KG1 (cell line): ENCODE results near the gene MLYCD.

Experiments
- DNase-seq: peaks from one replicate; lab custom pipeline; 2025; lab: John Stamatoyannopoulos, UW

Gene MLYCD

DNA sequence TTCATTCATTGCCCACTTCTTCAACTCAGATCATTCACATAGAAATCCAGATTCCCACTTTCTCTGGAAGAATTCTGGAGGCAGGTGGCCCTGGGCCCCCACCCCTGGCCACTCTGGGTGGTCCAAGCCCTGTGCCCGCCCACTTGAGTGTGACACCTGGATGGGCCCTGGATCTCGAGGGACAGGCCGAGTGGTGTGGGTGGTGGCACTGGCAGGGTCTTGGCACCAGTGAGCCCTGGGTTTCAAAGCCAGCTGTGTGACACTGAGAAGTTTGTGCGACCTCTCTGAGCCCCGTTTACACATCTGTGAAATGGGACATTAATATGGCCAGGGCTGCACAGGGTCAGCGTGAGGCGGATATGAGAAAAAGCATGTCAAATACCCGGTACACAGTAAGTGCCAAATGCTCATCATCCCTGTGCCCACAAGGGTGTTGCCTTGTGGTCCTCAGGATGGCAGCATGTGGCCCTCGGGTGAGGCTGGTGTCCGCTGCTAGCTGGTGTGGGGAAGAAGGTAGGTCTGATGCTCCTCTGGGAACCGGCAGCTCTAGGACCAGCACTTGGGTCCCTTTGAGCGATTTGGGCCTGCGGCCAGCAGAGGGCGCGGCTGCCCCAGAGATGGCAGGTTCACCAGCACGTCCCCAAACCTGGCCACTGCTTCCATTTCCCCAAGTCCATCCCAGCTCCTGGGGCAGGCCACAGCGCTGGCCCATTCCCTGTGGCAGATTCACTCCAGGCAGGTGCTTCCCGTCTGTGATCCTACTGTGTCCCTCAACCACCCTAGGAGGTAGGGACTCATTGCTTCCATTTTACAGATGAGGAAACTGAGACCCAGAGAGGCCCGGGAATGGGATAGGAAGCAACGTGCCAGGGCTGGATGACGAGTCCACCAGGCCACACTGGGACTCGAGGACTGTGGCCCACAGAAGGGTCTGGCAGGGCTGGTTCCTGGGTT lies 57.7 kb downstream of the MLYCD start:
- DNase-seq: peak; percentile 15

GRCh38 chr16:83957296-83957855 lies 58.5 kb downstream of the MLYCD start:
- no peak for DNase-seq

DNA sequence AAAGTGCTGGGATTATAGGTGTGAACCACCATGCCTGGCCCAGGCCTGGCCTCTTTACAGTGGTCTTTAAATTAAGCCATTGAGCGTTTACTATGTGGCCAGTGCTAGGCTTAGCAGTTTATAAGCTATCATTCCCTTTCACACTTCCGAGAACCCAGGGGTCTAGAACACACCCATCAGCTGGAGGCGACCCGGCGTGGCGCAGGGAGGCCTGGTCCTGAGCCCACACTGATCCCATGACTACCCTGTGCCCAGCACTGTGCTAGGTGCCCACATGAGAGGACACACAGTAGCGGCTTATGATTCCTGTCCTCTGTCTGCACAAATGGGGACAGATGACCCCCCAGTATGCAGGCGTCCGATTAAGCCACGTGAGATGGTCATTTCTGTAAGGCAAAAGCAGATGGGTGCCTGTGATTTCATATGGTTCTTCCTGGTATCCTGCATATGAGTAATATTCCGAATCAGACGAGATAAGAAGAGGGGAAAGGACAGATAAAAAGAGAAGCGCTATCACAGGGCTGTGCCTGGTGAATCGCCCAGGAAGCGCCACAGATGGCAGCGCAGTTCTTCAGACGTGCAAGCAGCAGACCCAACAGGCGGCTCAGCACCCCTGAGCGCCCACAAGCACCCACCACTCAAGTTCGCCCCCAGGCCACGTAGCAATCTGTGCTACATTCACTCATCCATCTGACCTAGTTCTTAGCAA lies 59.4 kb downstream of the MLYCD start:
- DNase-seq: no peak

DNA sequence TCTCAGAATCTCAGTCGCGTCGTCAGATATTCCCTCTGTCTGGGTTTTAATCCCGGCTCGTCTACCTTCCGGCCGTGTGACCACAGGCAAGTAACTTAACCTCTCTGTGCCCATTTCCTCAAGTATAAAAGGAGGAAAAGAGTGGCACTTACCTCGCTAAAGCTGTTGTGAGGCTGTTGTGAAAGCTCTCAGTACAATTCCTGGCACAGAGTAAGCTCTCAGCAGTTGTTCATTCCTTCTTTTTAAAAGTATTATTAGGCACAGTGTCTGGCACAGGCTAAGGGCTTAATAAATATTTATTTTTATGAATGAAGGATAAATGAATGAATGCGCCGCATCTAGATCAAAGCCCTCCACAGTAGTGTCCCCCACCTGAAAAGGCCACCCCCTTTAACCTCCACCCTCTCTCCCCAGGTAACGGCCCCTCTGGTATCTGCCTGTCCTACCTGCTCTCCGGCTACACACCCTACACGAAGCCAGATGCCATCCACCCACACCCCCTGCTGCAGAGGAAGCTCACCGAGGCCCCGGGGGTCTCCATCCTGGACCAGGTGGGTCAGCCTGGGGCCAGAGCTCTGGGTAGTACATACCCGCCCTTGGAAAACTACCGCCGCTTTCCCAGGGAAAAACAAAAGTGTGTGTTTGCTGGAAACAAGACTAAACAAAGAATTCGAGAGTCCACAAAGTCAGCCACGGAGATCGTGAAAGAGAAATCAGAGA lies 60.1 kb downstream of the MLYCD start:
- no peak for DNase-seq

DNA sequence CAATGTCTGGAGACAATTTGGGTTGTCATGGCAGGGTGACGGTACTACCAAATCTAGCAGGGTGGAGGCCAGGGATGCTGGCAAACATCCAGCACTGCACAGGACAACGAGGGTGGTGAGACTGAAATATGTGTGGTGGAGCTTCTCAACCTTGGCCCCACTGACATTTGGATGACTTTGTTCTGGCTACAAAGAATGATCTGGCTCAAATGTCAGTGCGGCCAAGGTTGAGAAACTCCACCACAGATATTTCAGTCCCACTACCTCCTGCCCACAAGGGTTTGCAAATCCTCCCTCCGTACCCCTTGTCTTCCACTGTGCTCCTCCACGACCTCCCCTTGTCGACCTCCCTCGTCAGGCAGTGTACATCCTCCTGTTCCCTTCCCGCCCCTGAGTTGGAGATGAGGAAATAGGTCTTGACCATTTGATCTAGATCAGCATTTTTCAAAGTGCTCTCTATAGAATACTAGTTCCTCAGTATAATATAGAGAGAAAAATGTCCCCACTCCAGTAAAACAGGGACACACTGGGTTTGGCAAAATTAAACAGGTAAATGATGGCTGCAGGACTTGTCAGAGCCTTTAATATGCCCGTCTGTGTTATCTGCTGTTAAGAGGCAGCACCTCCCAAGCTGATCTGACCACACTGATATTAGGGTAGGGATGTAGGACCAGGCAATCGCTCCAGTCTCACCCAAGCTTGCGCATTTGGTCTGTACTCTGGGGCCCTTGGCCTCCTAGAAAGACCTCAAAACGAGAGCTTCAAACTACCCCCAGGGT lies 60.9 kb downstream of the MLYCD start:
- DNase-seq: no peak

- DNase-seq: no peak
Observed at GRCh38 chr16:83960521-83961249, 61.8 kb downstream of the MLYCD start.

DNA sequence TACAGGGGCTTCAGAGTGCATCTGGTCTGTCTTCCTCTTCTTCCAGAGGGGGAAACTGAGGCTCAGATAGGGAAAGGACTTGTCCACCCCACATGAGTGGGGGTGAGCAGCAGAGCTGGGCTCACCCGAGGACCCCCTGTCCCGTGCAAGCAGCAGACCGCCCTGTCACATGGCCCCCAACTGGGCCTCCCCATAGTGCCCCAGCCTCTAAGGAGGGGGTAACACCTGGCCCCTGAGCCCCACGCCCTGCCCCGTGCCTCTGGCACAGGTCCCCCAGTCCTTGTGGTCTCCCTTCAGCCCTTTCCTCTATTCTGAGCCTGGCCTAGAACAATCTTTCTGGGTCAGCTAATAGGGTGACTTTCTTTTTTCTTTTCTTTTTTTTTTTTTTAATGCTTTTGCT lies 62.7 kb downstream of the MLYCD start:
- no peak for DNase-seq

DNA sequence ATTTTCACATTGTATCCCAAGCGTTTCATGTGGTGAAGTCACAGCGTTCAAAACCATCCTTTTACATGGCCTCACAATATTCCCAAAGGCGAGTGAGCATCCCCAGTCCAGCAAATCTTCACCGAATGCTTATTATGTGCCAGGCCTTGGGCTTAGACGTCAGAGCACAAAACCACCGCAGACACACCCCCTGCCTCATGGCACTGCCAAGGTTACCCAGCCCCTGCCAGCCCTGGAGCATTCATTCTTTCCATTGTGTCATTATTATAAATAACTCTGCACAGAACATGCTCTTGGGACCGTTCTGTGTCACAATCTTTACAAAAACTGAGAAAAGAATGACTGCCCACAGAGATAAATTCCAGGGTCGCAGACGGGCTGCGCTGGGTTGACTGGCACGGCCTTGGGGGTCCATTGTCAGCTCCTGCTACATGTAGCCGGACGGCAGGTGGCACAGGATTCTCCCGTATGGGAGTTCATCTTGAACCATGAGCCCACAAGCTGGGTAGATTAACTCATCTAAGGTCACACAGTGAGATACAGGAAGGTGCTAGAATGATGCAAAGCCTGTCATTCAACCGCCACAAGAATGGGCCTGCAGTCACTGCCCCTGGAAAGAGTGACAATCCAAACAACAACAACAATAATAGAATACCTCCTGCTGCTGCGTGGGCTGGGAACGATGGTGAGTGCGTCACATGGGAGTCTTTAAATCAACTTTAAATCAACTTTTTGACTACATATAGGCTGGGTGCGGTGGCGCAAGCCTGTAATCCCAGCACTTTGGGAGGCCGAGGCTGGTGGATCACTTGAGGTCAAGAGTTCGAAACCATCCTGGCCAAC lies 64.6 kb downstream of the MLYCD start:
- no peak for DNase-seq

DNA sequence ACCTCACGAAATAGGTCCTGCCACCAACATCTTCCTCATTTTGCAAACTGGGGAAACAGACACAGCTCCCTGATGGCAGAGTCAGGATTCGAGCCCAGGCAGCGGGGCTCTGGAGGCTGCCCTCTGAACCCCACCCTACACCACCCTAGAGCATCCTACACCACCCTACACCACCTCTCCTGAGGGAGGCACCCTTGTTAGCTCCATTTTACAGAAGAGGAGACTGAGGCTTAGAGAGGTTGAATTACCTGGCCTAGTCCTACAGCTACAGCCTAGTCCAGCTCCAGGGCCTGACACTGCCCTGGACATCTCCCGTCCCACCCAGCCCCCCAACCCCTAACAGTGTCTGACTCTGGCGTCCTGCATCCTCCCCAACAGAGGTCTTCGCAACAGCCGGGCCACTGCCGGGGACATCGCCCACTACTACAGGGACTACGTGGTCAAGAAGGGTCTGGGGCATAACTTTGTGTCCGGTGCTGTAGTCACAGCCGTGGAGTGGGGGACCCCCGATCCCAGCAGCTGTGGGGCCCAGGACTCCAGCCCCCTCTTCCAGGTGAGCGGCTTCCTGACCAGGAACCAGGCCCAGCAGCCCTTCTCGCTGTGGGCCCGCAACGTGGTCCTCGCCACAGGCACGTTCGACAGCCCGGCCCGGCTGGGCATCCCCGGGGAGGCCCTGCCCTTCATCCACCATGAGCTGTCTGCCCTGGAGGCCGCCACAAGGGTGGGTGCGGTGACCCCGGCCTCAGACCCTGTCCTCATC lies 65.9 kb downstream of the MLYCD start:
- no peak for DNase-seq

DNA sequence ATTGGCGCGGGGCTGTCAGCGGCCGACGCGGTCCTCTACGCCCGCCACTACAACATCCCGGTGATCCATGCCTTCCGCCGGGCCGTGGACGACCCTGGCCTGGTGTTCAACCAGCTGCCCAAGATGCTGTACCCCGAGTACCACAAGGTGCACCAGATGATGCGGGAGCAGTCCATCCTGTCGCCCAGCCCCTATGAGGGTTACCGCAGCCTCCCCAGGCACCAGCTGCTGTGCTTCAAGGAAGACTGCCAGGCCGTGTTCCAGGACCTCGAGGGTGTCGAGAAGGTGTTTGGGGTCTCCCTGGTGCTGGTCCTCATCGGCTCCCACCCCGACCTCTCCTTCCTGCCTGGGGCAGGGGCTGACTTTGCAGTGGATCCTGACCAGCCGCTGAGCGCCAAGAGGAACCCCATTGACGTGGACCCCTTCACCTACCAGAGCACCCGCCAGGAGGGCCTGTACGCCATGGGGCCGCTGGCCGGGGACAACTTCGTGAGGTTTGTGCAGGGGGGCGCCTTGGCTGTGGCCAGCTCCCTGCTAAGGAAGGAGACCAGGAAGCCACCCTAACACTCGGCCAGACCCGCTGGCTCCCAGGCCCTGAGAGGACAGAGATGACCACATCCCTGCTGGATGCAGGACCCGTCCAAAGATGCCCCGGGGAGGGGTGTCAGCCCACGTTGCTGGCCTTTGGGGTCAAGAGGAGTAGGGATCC lies 66.7 kb downstream of the MLYCD start:
- no peak for DNase-seq

GRCh38 chr16:83966153-83966696 lies 67.3 kb downstream of the MLYCD start:
- no peak for DNase-seq

GRCh38 chr16:83967091-83967490 lies 68.2 kb downstream of the MLYCD start:
- DNase-seq: no peak

DNA sequence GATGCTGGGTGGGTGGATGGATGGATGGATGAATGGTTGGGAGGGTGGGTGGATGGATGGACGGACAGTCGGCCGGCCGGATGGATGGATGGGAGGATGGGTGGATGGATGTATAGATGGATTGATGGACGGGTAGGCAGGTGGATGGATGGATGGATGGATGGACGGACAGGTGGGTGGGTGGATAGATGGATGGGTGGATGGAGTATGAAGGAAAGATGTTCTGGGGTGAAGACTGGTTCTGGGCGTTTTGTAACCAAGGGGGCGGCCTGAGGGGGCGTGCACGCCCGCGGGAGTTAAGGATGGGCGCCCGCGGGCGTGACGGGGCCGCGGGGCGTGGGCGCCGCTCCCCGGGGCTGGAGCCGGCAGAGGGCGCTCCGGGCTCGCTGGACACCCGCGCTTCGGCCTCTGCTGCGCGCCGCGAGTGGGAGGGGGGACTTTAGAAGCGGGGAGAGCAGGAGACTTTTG lies 69.0 kb downstream of the MLYCD start, which contains the start of gene NECAB2:
Gene NECAB2 (plus strand): TSS at position 407 of the 468 bp plus-strand sequence. CDS start 405 bp downstream, outside the sequence.
- DNase-seq: no peak

GRCh38 chr16:83968306-83968851 lies 69.5 kb downstream of the MLYCD start:
- DNase-seq: no peak

DNA sequence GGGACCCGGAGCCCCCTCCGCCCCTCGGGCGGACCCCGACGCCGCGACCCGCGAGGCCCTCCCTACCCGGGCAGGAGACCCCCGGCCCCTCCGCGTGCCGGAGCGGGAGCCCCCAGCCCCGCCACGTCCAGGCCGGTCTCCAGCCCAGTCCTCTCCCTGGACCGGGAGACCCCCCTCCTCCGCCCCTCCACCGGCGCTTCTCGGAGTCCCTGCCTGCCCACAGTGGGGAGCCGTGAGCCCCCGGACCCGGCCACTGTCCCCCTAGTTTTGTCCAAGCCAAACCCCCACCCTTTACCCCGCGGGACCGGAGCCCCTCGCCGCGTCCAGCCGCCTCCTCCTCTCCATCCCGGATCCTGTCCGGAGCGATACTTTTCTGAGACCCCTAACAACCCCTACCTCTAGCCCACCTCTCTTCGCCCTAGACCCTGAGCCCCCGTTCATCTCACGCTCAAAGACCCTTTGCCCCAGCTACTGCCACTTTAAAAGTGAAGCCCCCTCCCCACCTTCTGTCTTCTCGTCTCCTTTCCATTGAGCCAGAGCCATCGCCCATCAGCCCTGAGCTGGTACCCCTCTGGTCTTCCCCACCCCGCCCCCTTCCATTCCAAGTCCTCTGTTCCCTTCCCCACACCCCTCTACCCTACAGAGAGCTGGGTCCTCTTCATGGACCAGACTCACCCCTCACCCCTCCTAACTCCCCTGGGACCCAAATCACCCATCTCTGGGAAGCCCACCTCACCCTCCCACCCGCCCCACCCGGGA lies 70.2 kb downstream of the MLYCD start:
- DNase-seq: no peak

DNA sequence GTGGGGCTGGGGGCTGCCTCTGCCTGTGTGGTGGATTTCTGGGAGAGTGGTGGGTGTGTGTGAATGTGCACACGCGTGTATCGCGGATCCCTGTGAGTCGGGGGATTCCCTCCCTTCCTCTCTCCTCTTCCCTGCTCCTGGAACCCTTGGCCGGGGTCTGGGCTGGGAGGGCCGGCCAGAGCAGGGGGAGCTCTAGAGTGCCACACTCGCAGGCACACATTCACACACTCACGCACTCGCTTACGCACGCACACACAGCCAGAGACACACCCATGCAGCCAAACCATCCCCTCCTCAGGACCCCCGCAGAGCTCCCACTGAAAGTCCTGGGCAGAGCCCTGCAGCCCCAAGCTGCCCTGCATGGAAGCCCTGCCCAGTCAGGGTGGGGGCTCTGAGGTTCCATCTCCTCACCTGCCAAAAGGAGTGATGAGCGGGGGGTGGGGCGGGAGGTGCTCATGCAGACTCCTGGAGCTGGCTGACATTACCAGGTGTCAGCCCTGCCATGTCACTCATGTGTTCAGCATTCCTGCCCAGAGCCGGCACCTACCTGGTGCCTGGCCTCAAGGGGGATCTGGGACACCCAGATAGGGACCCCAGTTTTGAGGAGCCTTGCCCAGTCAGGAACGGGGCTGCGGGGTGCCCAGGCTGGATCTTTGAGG lies 71.0 kb downstream of the MLYCD start:
- DNase-seq: no peak
